Right cardiac atrium (tissue), 5 donors: Measurements from ENCODE around the gene KCNK7. TPM values are rescaled to one million over a fixed set of nuclear protein-coding genes. Genes with fewer than 3 reads are reported as not detected.

ENCODE experiments used
- ATAC-seq, 2 donors: fragments of 200-7000 bp; cut with Tn5 transposase; one replicate each; pipeline versions ENCODE4 v1.8.0 to v1.9.1; 2020; ENCODE audit warnings: moderate library complexity in 2 of 2, mild to moderate bottlenecking in 1 of 2
- DNase-seq, 3 donors: peaks; one replicate each; pipeline ENCODE4 v3.0.0-alpha.2; 2020
- H3K27ac ChIP-seq: one replicate; pipeline ENCODE4 v1.5.1; 2013; ENCODE audit warnings: mild to moderate bottlenecking, low read length, control low read depth, moderate library complexity
- H3K27me3 ChIP-seq: one replicate; pipeline ENCODE4 v1.6.1; 2013; ENCODE audit not compliant: control insufficient read depth, insufficient read depth
- H3K4me1 ChIP-seq: one replicate; pipeline ENCODE4 v1.6.1; 2013; ENCODE audit warnings: low read length; ENCODE audit not compliant: control insufficient read depth, insufficient read depth
- H3K4me3 ChIP-seq: one replicate; pipeline ENCODE4 v1.5.1; 2013; ENCODE audit warnings: low read length, control low read depth
- H3K9me3 ChIP-seq: one replicate; pipeline ENCODE4 v1.6.1; 2013; ENCODE audit warnings: low read length; ENCODE audit not compliant: control insufficient read depth
- WGBS: extraction: QIAGEN DNeasy Blood & Tissue Kit; methylation state at CpG from one replicate; pipeline ENCODE4 v1.1.7; 2013; 5-methylcytosine and 5-hydroxymethylcytosine counted together
- intact Hi-C, 4 donors: fragments of 100-400 bp; cut with DNase I; formaldehyde crosslinking; loops; one replicate each; pipeline versions ENCODE4 v1.11.0 to v1.14.0; 2022 to 2023
- polyA plus RNA-seq: library from polyadenylated mRNA; stranded (reverse); fragments of 200-250 nt; gene quantifications from one replicate; pipeline ENCODE4 v1.2.3, GENCODE V29; 2013
- total RNA-seq, 4 donors: library from RNA; stranded (reverse); fragmentation: NEBNext Ultra II Directional; extraction: Animal tissue kit (Norgen Biotek cat#: 25700); gene quantifications; one replicate each; pipeline ENCODE4 v1.2.1, GENCODE V29; 2021
- donor health status: healthy with polysubstance abuse.
- donor health status: DM: no; HTN: yes; CAD: no.
- donor health status: DM: no; HTN: no; CAD: no.
- donor health status: DM: no; HTN: yes; CAD: no; lungs with severe emphysema.
- donor health status: DM: yes; HTN: yes; CAD: no.

Gene KCNK7
- total and polyA plus RNA-seq, 5 donors = 0.18 to 0.88 (median 0.31) TPM

DNA sequence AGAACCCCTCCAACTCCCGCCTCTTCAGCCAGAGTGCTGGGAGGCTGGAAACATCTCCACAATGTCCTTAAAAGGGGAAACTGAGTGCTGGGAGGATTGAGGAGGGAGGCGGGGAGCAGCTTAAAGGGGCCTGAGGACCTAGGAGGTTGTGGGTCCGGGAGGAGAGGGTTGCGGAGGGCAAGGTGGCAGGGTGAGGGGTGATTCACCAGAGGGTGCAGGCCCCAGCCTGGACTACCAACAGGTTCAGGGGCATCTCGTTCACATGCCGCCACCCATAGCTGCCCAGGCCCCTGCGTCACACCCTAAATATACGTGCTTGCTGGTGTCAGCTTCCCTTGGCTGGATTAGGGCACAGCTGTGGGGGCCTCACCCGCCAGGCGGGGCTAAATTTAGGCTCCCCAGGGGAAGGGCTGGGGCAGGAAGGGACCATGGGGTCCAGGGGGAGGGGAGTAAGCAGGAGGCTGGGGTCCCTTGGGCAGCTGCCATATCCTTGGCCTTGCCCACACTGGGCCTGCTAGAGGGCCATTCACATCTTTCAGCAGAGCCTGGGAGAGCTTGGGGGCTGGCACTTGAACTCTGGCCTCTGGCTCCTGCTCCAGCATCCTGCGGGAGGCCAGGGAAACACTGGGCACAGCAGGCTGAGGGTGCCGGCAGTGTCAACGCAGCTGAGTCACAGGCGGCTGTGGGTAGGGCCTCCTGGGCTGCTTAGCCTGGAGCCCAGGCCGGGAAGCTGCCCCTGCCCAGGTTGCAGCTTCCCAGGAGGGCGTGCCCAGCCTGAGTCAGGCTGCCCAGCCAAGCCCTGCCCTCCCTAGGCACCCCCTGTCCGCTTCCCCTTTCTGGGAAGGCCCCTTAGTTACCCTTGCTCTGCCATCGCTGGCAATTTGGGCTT lies 18.5 kb downstream of the KCNK7 start:
- H3K4me1 ChIP-seq = peaks cover 9% of the 10 kb centered on the region
- intact Hi-C loops = loop anchor here in 1 of 4 donors (5.0 kb wide), 1 partner anchor 35 kb away; the partner anchor contains the start of gene MAP3K11
- DNase-seq (peak; percentile 82 to 88 (median 84)), ATAC-seq (peak; percentile 29 to 52)
- WGBS = 33% methylated on average over 18 of the region's 18 CpGs
- H3K9me3 ChIP-seq = no peaks in the 10 kb centered on the region
- peak overlapping the region; percentile 84 for H3K4me3 ChIP-seq
- H3K27me3 ChIP-seq = no peaks in the 10 kb centered on the region
- peak overlapping the region; percentile 92 for H3K27ac ChIP-seq

- intact Hi-C loops = loop anchor here in 1 of 4 donors (5.0 kb wide), 1 partner anchor 36 kb away; the partner anchor contains the start of gene MAP3K11
- Histone ChIP-seq H3K4me1 (peaks cover 14% of the 10 kb centered on the region), H3K4me3 (peak overlapping the region; percentile 84), H3K27me3 (no peaks in the 10 kb centered on the region), H3K27ac (peak overlapping the region; percentile 92), H3K9me3 (no peaks in the 10 kb centered on the region)
- DNase-seq = peak; percentile 57 to 82 (median 80)
- ATAC-seq = no peak
- WGBS = 10% methylated on average over 26 of the region's 26 CpGs
Measured at GRCh38 chr11:65576232-65576866, 19.3 kb downstream of the KCNK7 start.

GRCh38 chr11:65575568-65576231 lies 19.9 kb downstream of the KCNK7 start, which contains the start of gene EHBP1L1:
EHBP1L1 (plus strand) TSS chr11:65576053; CDS start chr11:65576303, 250 bp downstream.
- WGBS = 1% methylated on average over 67 of the region's 69 CpGs
- peak; percentile 81 to 93 (median 93) for DNase-seq
- peak; percentile 3 to 9 for ATAC-seq
- peaks cover 14% of the 10 kb centered on the region for H3K4me1 ChIP-seq
- no peaks in the 10 kb centered on the region for H3K27me3 ChIP-seq
- H3K4me3 ChIP-seq = peak within 1 kb of the TSS; percentile 84
- no peaks in the 10 kb centered on the region for H3K9me3 ChIP-seq
- H3K27ac ChIP-seq = peak within 1 kb of the TSS; percentile 92
- intact Hi-C loops = loop anchor here in 1 of 4 donors (5.0 kb wide), 1 partner anchor 37 kb away; the partner anchor contains the start of gene MAP3K11

GRCh38 chr11:65574811-65575567 lies 20.6 kb downstream of the KCNK7 start:
- Histone ChIP-seq H3K4me1 (peaks cover 14% of the 10 kb centered on the region), H3K27me3 (no peaks in the 10 kb centered on the region), H3K9me3 (no peaks in the 10 kb centered on the region), H3K27ac (peak overlapping the region; percentile 73), H3K4me3 (peak overlapping the region; percentile 84)
- no peak for ATAC-seq
- DNase-seq = peak in 2 of 3 donors; percentile 66 to 74
- WGBS = 26% methylated on average over 28 of the region's 28 CpGs
- intact Hi-C loops = loop anchor here in 1 of 4 donors (5.0 kb wide), 1 partner anchor 37 kb away; the partner anchor contains the start of gene MAP3K11

DNA sequence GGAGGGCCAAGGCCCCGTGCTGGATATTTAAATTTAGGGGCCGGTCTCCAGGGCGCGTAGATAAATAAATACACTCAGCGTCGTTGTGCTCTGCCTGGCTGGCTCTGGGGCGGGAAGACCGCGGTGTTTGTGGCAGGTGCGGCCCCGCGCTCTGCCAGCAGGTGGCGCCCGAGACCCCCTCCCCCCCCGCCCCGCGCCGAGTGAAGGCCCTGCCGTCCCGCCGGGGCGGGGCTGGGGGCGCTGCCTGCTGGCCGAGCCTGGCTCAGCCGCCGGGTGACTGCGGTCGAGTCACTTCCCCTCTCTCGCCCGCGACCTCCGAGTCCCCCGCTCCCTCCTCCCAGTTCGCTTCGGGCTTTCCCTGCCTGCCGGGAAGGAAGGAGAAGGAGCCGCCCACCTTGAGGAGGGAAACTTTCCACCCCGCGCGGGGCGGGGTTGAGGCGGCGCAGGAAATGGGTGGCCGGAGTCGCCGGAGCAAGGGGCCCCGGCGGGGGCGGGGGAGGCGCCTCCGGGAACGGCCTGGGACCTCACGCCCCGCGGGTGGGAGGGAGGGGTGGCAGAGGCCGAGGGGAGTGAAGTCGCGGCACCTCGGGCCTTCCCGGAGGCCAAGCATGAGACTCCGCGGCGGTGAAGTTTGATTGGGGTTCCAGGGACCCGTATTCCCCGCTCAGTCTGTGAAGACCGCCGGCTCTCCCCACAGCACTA lies 21.3 kb downstream of the KCNK7 start:
- Histone ChIP-seq H3K27ac (peak overlapping the region; percentile 73), H3K4me3 (peak overlapping the region; percentile 84), H3K4me1 (peaks cover 14% of the 10 kb centered on the region), H3K9me3 (no peaks in the 10 kb centered on the region), H3K27me3 (no peaks in the 10 kb centered on the region)
- ATAC-seq = peak; percentile 70 to 72
- 1% methylated on average over 67 of the region's 67 CpGs for WGBS
- intact Hi-C loops = no loop called here
- DNase-seq = peak; percentile 98

GRCh38 chr11:65573391-65574079 lies 22.1 kb downstream of the KCNK7 start:
- Histone ChIP-seq H3K27ac (peak overlapping the region; percentile 69), H3K27me3 (no peaks in the 10 kb centered on the region), H3K4me3 (peak overlapping the region; percentile 84), H3K9me3 (no peaks in the 10 kb centered on the region), H3K4me1 (peaks cover 19% of the 10 kb centered on the region)
- DNase-seq = peak; percentile 50 to 76 (median 68)
- 28% methylated on average over 22 of the region's 22 CpGs for WGBS
- no peak for ATAC-seq
- intact Hi-C loops = no loop called here

GRCh38 chr11:65572356-65573051 lies 23.1 kb downstream of the KCNK7 start, which contains the start of gene FAM89B:
FAM89B (plus strand) TSS chr11:65572538; CDS start chr11:65572670, 132 bp downstream.
- under 1% methylated on average over 86 of the region's 86 CpGs for WGBS
- no peaks in the 10 kb centered on the region for H3K27me3 ChIP-seq
- DNase-seq (peak; percentile 94 to 98 (median 97)), ATAC-seq (peak; percentile 13 to 27)
- H3K4me1 ChIP-seq = peaks cover 17% of the 10 kb centered on the region
- intact Hi-C loops = no loop called here
- no peaks in the 10 kb centered on the region for H3K9me3 ChIP-seq
- peak within 1 kb of the TSS; percentile 84 for H3K4me3 ChIP-seq
- H3K27ac ChIP-seq = peak within 1 kb of the TSS; percentile 75

GRCh38 chr11:65571940-65572339 lies 23.7 kb downstream of the KCNK7 start:
- WGBS = 7% methylated on average over 11 of the region's 11 CpGs
- H3K4me1 ChIP-seq = peaks cover 15% of the 10 kb centered on the region
- intact Hi-C loops = no loop called here
- no peak for DNase-seq
- no peaks in the 10 kb centered on the region for H3K9me3 ChIP-seq
- peak overlapping the region; percentile 84 for H3K4me3 ChIP-seq
- peak overlapping the region; percentile 52 for H3K27ac ChIP-seq
- ATAC-seq = no peak
- no peaks in the 10 kb centered on the region for H3K27me3 ChIP-seq

DNA sequence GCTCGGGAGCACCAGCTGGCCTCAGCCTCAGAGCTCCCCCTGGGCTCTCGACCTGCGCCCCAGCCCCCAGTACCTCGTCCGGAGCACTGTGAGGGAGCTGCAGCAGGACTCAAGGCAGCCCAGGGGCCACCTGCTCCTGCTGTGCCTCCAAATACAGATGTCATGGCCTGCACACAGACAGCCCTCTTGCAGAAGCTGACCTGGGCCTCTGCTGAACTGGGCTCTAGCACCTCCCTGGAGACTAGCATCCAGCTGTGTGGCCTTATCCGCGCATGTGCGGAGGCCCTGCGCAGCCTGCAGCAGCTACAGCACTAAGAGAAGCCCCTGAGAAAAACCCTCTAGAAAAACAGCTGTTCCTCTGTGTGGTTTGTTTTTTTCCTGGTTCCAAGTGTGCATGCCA lies 24.2 kb downstream of the KCNK7 start:
- H3K9me3 ChIP-seq = no peaks in the 10 kb centered on the region
- ATAC-seq = no peak
- H3K4me3 ChIP-seq = no peak overlapping the region
- 76% methylated on average over 9 of the region's 9 CpGs for WGBS
- intact Hi-C loops = no loop called here
- H3K27ac ChIP-seq = no peak overlapping the region
- DNase-seq = peak in 1 of 3 donors; percentile 51
- no peaks in the 10 kb centered on the region for H3K27me3 ChIP-seq
- peaks cover 12% of the 10 kb centered on the region for H3K4me1 ChIP-seq
